Right cardiac atrium (tissue), 5 donors: ENCODE measurements around the gene SLC6A11. TPM values are rescaled to one million over a fixed set of nuclear protein-coding genes. Genes with fewer than 3 reads are reported as not detected.

Source experiments
- ATAC-seq, 2 donors: fragments of 200-7000 bp; cut with Tn5 transposase; one replicate each; pipeline versions ENCODE4 v1.8.0 to v1.9.1; 2020; ENCODE audit warnings: moderate library complexity in 2 of 2, mild to moderate bottlenecking in 1 of 2
- DNase-seq, 3 donors: peaks; one replicate each; pipeline ENCODE4 v3.0.0-alpha.2; 2020
- H3K27ac ChIP-seq: one replicate; pipeline ENCODE4 v1.5.1; 2013; ENCODE audit warnings: mild to moderate bottlenecking, low read length, control low read depth, moderate library complexity
- H3K27me3 ChIP-seq: one replicate; pipeline ENCODE4 v1.6.1; 2013; ENCODE audit not compliant: control insufficient read depth, insufficient read depth
- H3K4me1 ChIP-seq: one replicate; pipeline ENCODE4 v1.6.1; 2013; ENCODE audit warnings: low read length; ENCODE audit not compliant: control insufficient read depth, insufficient read depth
- H3K4me3 ChIP-seq: one replicate; pipeline ENCODE4 v1.5.1; 2013; ENCODE audit warnings: low read length, control low read depth
- H3K9me3 ChIP-seq: one replicate; pipeline ENCODE4 v1.6.1; 2013; ENCODE audit warnings: low read length; ENCODE audit not compliant: control insufficient read depth
- WGBS: extraction: QIAGEN DNeasy Blood & Tissue Kit; methylation state at CpG from one replicate; pipeline ENCODE4 v1.1.7; 2013; 5-methylcytosine and 5-hydroxymethylcytosine counted together
- intact Hi-C, 4 donors: fragments of 100-400 bp; cut with DNase I; formaldehyde crosslinking; loops; one replicate each; pipeline versions ENCODE4 v1.11.0 to v1.14.0; 2022 to 2023
- polyA plus RNA-seq: library from polyadenylated mRNA; stranded (reverse); fragments of 200-250 nt; gene quantifications from one replicate; pipeline ENCODE4 v1.2.3, GENCODE V29; 2013
- total RNA-seq, 4 donors: library from RNA; stranded (reverse); fragmentation: NEBNext Ultra II Directional; extraction: Animal tissue kit (Norgen Biotek cat#: 25700); gene quantifications; one replicate each; pipeline ENCODE4 v1.2.1, GENCODE V29; 2021
- donor health status: healthy with polysubstance abuse.
- donor health status: DM: no; HTN: yes; CAD: no.
- donor health status: DM: no; HTN: no; CAD: no.
- donor health status: DM: no; HTN: yes; CAD: no; lungs with severe emphysema.
- donor health status: DM: yes; HTN: yes; CAD: no.

Gene SLC6A11
- total and polyA plus RNA-seq, 5 donors, result 0.02 TPM; not detected in 4

GRCh38 chr3:10933470-10933804 is 117.4 kb downstream of the SLC6A11 start:
- Histone ChIP-seq H3K9me3 (no peaks in the 10 kb centered on the region), H3K27me3 (no peaks in the 10 kb centered on the region), H3K4me3 (no peak overlapping the region), H3K27ac (no peak overlapping the region), H3K4me1 (peaks cover 3% of the 10 kb centered on the region)
- DNase-seq (peak in 1 of 3 donors; percentile 16), ATAC-seq (peak in 1 of 2 donors; percentile 6)
- intact Hi-C loops, result no loop called here
- 80% methylated on average over 1 of the region's 1 CpG for WGBS

DNA sequence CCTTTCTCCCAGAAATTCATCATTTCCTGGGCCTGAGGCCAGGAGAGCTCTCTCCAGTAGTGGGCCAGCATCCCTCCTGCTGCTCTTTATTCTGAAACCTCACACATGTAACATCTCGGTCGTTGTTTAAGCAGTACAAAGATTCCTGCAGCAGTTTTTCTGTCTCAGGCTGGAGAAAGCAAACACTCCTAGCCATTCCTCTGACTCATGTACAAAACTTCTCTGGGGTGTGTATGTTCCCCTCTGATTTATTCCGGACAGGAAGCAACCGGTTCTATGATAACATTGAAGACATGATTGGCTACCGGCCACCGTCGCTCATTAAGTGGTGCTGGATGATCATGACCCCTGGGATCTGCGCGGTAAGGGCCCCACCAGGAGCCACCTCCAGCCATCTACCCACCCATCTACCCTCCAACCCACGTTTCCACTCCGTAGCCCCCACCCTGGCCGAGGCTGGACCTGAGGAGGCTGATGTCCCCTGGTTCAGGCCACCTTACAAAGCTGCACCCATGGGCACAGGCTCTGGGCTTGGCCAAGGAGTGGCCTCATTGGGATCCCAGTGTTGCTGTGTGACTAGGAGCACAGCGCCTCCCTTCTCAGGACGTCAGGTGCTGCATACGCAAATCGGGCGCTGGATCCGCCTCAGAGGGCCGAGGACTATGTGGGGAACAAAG is 117.9 kb downstream of the SLC6A11 start:
- Histone ChIP-seq H3K27me3 (no peaks in the 10 kb centered on the region), H3K4me3 (no peak overlapping the region), H3K9me3 (no peaks in the 10 kb centered on the region), H3K27ac (no peak overlapping the region), H3K4me1 (no peaks in the 10 kb centered on the region)
- 55% methylated on average over 19 of the region's 19 CpGs for WGBS
- intact Hi-C loops, result no loop called here
- DNase-seq (peak; percentile 54 to 77 (median 58)), ATAC-seq (peak; percentile 66 to 87)

DNA sequence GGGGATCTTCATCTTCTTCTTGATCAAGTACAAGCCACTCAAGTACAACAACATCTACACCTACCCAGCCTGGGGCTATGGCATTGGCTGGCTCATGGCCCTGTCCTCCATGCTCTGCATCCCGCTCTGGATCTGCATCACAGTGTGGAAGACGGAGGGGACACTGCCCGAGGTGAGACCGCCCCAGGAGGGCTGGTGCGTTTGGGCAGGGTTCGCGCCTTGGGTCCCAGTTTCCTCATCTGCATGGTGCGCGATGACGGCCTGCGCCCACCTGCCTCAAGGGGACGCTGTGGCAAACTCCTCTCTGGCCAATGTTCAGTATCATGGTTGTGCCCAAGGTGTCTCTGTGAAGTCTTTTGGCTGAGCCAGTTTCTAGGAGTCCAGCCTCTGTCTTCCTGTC is 119.0 kb downstream of the SLC6A11 start:
- intact Hi-C loops, result no loop called here
- Histone ChIP-seq H3K27ac (no peak overlapping the region), H3K4me3 (no peak overlapping the region), H3K4me1 (no peaks in the 10 kb centered on the region), H3K27me3 (no peaks in the 10 kb centered on the region), H3K9me3 (no peaks in the 10 kb centered on the region)
- ATAC-seq (no peak), DNase-seq (no peak)
- 92% methylated on average over 12 of the region's 12 CpGs for WGBS

- intact Hi-C loops, result no loop called here
- DNase-seq, result no peak
- Histone ChIP-seq H3K27me3 (no peaks in the 10 kb centered on the region), H3K27ac (no peak overlapping the region), H3K4me3 (no peak overlapping the region), H3K9me3 (no peaks in the 10 kb centered on the region), H3K4me1 (no peaks in the 10 kb centered on the region)
- no peak for ATAC-seq
- WGBS, result 80% methylated on average over 9 of the region's 9 CpGs
Measured at GRCh38 chr3:10935846-10936631, 120.0 kb downstream of the SLC6A11 start.

DNA sequence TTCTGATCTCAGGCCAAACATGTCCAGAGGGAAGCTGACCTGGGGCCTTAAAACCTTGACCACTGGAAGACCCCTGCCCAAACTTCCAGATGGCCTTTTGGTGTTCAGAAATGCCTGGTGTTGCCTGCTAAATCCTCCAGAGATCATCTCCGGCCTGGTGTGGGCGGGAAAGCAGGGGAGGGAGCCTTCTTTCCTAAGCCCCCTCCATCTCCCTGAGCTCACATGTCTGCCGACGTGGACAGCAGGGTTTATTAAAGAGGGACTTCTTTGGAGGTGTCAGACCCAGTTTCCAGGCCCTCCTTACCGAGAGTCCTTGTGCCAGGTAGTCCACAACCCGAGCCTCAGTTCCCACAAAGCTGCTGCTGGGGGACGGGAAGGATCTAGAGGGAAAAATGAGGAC is 120.7 kb downstream of the SLC6A11 start:
- H3K27ac ChIP-seq, result no peak overlapping the region
- no peaks in the 10 kb centered on the region for H3K9me3 ChIP-seq
- no peaks in the 10 kb centered on the region for H3K27me3 ChIP-seq
- WGBS, result 78% methylated on average over 7 of the region's 7 CpGs
- intact Hi-C loops, result no loop called here
- H3K4me3 ChIP-seq, result no peak overlapping the region
- DNase-seq, result peak in 2 of 3 donors; percentile 8 to 23
- no peak for ATAC-seq
- H3K4me1 ChIP-seq, result no peaks in the 10 kb centered on the region

DNA sequence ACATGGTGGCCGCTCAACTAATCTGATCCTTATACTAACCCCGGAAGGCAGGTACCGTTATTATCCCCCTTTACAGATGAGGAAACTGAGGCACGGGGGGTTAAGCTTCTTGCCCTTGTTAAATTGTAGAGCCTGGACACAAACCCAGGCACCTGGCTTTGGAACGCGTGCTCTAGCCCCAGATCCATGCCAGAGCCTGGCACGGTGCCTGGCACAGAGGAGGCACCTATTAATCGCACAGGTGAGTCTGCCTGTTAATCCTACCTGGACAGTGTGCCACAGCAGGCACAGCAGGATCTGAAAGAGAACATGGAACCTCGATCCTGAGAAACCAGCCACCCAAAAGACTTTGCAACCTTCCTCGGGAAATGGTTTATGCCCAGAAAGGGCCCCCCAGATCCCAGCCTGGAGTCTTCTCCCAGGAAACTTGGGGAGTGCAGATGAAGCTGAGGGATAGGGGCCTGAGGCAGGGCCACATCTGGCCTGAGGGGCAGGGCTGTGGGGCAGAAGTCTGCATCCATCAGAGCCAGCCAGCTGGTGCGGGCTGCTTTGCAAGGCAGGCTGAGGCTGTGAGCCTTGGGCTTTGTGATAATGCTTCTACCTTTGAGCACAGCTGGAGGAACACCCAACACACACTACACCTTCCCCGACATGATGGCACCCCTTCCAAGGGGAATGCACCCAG is 121.3 kb downstream of the SLC6A11 start:
- H3K27ac ChIP-seq, result no peak overlapping the region
- no peak overlapping the region for H3K4me3 ChIP-seq
- intact Hi-C loops, result no loop called here
- H3K9me3 ChIP-seq, result no peaks in the 10 kb centered on the region
- H3K27me3 ChIP-seq, result no peaks in the 10 kb centered on the region
- no peaks in the 10 kb centered on the region for H3K4me1 ChIP-seq
- ATAC-seq (no peak), DNase-seq (peak in 1 of 3 donors; percentile 20)
- 87% methylated on average over 12 of the region's 12 CpGs for WGBS

GRCh38 chr3:10939556-10939955 is 123.5 kb downstream of the SLC6A11 start:
- Histone ChIP-seq H3K27me3 (no peaks in the 10 kb centered on the region), H3K4me3 (no peak overlapping the region), H3K4me1 (no peaks in the 10 kb centered on the region), H3K9me3 (no peaks in the 10 kb centered on the region), H3K27ac (no peak overlapping the region)
- peak in 1 of 3 donors; percentile 9 for DNase-seq
- intact Hi-C loops, result no loop called here
- no peak for ATAC-seq
- 85% methylated on average over 4 of the region's 4 CpGs for whole genome bisulfite sequencing

- Histone ChIP-seq H3K27ac (no peak overlapping the region), H3K27me3 (no peaks in the 10 kb centered on the region)
- intact Hi-C loops, result loop anchor here in 1 of 4 donors (10.0 kb wide), 1 partner anchor 175 kb away; no protein-coding TSS in a partner anchor
Measured at GRCh38 chr3:10940106-10940505, 124.1 kb downstream of the SLC6A11 start.

GRCh38 chr3:10941972-10942371 is 125.9 kb downstream of the SLC6A11 start:
- H3K27me3 ChIP-seq, result no peaks in the 10 kb centered on the region
- peak in 2 of 3 donors; percentile 18 to 48 for DNase-seq
- intact Hi-C loops, result loop anchor here in 1 of 4 donors (10.0 kb wide), 1 partner anchor 177 kb away; no protein-coding TSS in a partner anchor
- no peaks in the 10 kb centered on the region for H3K4me1 ChIP-seq
- no peak for ATAC-seq
- H3K4me3 ChIP-seq, result no peak overlapping the region
- no peaks in the 10 kb centered on the region for H3K9me3 ChIP-seq
- no peak overlapping the region for H3K27ac ChIP-seq
- WGBS, result 84% methylated on average over 1 of the region's 1 CpG

More at GRCh38 chr3:10940106-10940505, 124.1 kb downstream of the SLC6A11 start:
- DNase-seq (peak in 2 of 3 donors; percentile 26 to 41), ATAC-seq (no peak)
- Histone ChIP-seq H3K4me3 (no peak overlapping the region), H3K9me3 (no peaks in the 10 kb centered on the region), H3K4me1 (no peaks in the 10 kb centered on the region)
- WGBS, result 83% methylated on average over 12 of the region's 12 CpGs

DNA sequence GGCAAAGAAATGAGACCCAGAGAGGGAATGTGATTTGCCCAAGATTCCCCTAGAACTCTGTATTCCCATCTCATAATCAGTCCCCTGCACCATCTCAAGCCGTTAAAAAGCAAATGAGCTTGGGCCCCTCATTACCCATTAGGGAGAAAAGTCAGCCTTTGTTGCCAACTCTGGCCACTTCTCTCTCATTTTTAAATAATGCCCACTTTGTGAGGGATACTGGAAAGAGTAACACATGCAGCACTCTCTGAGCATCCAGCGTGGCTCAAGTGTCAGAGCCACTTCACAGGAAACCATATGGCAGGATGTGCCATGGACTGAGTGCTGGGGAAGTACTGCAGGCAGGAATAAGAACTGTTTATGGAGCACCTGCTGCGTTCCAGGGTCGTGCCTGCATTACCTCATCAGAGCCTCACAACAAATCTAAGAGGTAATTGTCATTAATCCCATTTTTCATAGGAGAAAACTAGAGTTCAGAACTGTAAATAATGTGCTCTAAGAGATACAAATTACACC is 126.7 kb downstream of the SLC6A11 start:
- Histone ChIP-seq H3K4me3 (no peak overlapping the region), H3K4me1 (no peaks in the 10 kb centered on the region), H3K27me3 (no peaks in the 10 kb centered on the region), H3K9me3 (no peaks in the 10 kb centered on the region), H3K27ac (no peak overlapping the region)
- peak in 1 of 3 donors; percentile 24 for DNase-seq
- 80% methylated on average over 4 of the region's 4 CpGs for WGBS
- intact Hi-C loops, result loop anchor here in 1 of 4 donors (10.0 kb wide), 1 partner anchor 178 kb away; no protein-coding TSS in a partner anchor
- no peak for ATAC-seq
